HG02610 (cell line): ENCODE data around the gene ARHGEF12.
A peak's percentile ranks its signal among the peaks of the same experiment; 100 is the strongest.

Source experiments
- ATAC-seq: cut with Tn5 transposase; IDR thresholded peaks from one replicate; pipeline ENCODE4 v1.9.1; 2021; ENCODE audit warnings: mild to moderate bottlenecking, moderate library complexity; ENCODE audit not compliant: unreplicated experiment

ARHGEF12 gene

GRCh38 chr11:120383518-120384155, 47.4 kb downstream of the ARHGEF12 start:
- no peak for ATAC-seq

- ATAC-seq = no peak
These were observed 48.3 kb downstream of the ARHGEF12 start for GRCh38 chr11:120384476-120384875.

- ATAC-seq = no peak
These were observed 48.9 kb downstream of the ARHGEF12 start for GRCh38 chr11:120385110-120385509.

- ATAC-seq = no peak
These were observed 49.4 kb downstream of the ARHGEF12 start for GRCh38 chr11:120385655-120386054.

GRCh38 chr11:120386318-120386717, 50.1 kb downstream of the ARHGEF12 start:
- ATAC-seq = no peak

GRCh38 chr11:120386774-120387371, 50.7 kb downstream of the ARHGEF12 start:
- ATAC-seq = no peak

- ATAC-seq = no peak
These were observed 52.0 kb downstream of the ARHGEF12 start for GRCh38 chr11:120388261-120388660.

- no peak for ATAC-seq
These were observed 53.7 kb downstream of the ARHGEF12 start for GRCh38 chr11:120389693-120390584.

- no peak for ATAC-seq
These were observed 54.3 kb downstream of the ARHGEF12 start for GRCh38 chr11:120390585-120390922.

- ATAC-seq = no peak
These were observed 55.1 kb downstream of the ARHGEF12 start for GRCh38 chr11:120391292-120391691.

- no peak for ATAC-seq
These were observed 55.6 kb downstream of the ARHGEF12 start for GRCh38 chr11:120391854-120392253.

- ATAC-seq = no peak
These were observed 56.1 kb downstream of the ARHGEF12 start for GRCh38 chr11:120392314-120392713.

- no peak for ATAC-seq
These were observed 56.6 kb downstream of the ARHGEF12 start for GRCh38 chr11:120392793-120393192.

- ATAC-seq = no peak
These were observed 57.9 kb downstream of the ARHGEF12 start for GRCh38 chr11:120394119-120394518.

- ATAC-seq = no peak
These were observed 59.6 kb downstream of the ARHGEF12 start for GRCh38 chr11:120395778-120396177.

- ATAC-seq = no peak
These were observed 61.9 kb downstream of the ARHGEF12 start for GRCh38 chr11:120398132-120398531.

GRCh38 chr11:120399307-120399706, 63.1 kb downstream of the ARHGEF12 start:
- no peak for ATAC-seq

GRCh38 chr11:120400564-120401364, 64.6 kb downstream of the ARHGEF12 start:
- ATAC-seq = peak; percentile 50

- no peak for ATAC-seq
These were observed 65.3 kb downstream of the ARHGEF12 start for GRCh38 chr11:120401506-120401905.

GRCh38 chr11:120403966-120404365, 67.8 kb downstream of the ARHGEF12 start:
- no peak for ATAC-seq

- no peak for ATAC-seq
These were observed 68.3 kb downstream of the ARHGEF12 start for GRCh38 chr11:120404495-120404894.
